ENCODE data around the gene KIF19.
A peak's percentile ranks its signal among the peaks of the same experiment; 100 is the strongest.

KIF19 gene

DNA sequence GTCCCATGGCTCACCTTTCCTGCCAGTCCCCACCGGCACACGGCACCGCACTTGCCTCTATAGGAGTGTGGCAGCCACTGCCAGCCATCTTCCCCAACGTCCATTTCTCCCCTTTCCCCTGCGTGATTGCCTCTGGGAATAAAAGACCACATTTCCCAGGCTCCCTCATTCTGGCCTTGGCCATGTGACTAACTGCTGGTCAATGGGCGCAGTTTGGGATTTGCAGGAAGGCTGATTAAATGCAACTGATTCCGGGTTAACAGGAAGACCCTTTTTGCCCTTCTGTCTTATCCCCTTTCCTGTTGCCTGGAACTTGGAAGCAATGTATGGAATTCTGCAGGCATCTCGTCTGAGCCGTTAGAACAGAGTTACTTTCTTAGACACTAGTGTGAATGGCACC lies 32.7 kb downstream of the KIF19 start:
- TF ChIP-seq, protein P1, sequence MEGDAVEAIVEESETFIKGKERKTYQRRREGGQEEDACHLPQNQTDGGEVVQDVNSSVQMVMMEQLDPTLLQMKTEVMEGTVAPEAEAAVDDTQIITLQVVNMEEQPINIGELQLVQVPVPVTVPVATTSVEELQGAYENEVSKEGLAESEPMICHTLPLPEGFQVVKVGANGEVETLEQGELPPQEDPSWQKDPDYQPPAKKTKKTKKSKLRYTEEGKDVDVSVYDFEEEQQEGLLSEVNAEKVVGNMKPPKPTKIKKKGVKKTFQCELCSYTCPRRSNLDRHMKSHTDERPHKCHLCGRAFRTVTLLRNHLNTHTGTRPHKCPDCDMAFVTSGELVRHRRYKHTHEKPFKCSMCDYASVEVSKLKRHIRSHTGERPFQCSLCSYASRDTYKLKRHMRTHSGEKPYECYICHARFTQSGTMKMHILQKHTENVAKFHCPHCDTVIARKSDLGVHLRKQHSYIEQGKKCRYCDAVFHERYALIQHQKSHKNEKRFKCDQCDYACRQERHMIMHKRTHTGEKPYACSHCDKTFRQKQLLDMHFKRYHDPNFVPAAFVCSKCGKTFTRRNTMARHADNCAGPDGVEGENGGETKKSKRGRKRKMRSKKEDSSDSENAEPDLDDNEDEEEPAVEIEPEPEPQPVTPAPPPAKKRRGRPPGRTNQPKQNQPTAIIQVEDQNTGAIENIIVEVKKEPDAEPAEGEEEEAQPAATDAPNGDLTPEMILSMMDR (IDR thresholded peaks at IDR 0.05; ENCODE audit: insufficient read depth, low read length, poor library complexity, severe bottlenecking): no peak
- DNase-seq (ENCODE audit: extremely low read depth, insufficient read length): no peak
- Histone ChIP-seq H3K36me3 (ENCODE audit: control insufficient read depth, insufficient read depth, low read length) (no peaks in the 10 kb centered on the region), H3K27me3 (replicated peaks; ENCODE audit: control insufficient read depth, insufficient read depth, low read length) (no peaks in the 10 kb centered on the region; the same call in none of the 2 replicates), H3K4me3 (replicated peaks; ENCODE audit: low read depth, low read length) (no peak overlapping the region)

DNA sequence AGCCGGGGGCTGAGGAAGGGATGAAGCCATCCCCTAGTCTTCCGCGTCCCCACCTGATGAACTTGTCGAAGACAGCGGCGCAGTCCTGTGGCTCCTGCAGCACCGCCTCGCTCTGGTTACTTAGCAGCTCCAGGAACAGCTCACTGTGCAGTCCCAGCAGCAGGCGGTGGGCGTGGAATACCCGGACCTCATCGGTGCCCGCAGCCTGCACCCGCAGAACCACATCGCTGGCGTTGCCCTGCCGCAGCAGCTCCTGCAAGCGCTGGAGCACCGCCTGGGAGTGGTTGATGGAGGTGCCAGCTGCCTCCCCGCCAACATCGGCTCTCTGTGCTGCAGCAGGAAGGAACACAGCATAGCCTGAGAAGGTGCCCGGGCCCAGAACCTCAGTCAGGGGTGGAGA lies 33.9 kb downstream of the KIF19 start:
- Histone ChIP-seq H3K36me3 (ENCODE audit: control insufficient read depth, insufficient read depth, low read length) (no peaks in the 10 kb centered on the region), H3K27me3 (replicated peaks; ENCODE audit: control insufficient read depth, insufficient read depth, low read length) (no peaks in the 10 kb centered on the region; the same call in none of the 2 replicates), H3K4me3 (replicated peaks; ENCODE audit: low read depth, low read length) (no peak overlapping the region)
- no peak for DNase-seq (ENCODE audit: extremely low read depth, insufficient read length)
- TF ChIP-seq, protein P1 (IDR thresholded peaks at IDR 0.05; ENCODE audit: insufficient read depth, low read length, poor library complexity, severe bottlenecking): no peak

DNA sequence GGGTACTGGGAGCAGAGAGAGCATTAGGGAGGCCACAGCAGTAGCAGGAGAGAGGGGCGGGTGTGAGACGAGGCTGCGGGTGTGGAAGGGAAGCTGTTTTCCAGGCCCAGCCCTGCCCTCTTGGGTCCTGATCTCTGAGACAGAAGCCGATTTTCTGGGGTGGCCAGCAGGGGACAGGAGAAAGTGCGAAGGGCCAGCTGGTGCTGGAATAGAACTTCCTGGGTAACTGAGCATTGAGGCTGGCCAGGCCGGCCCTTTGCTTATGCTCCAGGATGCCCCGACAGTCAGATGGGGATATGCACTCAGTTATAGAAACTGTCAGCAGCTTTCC lies 34.8 kb downstream of the KIF19 start:
- DNase-seq (ENCODE audit: extremely low read depth, insufficient read length): no peak
- Histone ChIP-seq H3K27me3 (replicated peaks; ENCODE audit: control insufficient read depth, insufficient read depth, low read length) (no peaks in the 10 kb centered on the region; the same call in none of the 2 replicates), H3K4me3 (replicated peaks; ENCODE audit: low read depth, low read length) (no peak overlapping the region), H3K36me3 (ENCODE audit: control insufficient read depth, insufficient read depth, low read length) (no peaks in the 10 kb centered on the region)
- TF ChIP-seq, protein P1 (IDR thresholded peaks at IDR 0.05; ENCODE audit: insufficient read depth, low read length, poor library complexity, severe bottlenecking): no peak

DNA sequence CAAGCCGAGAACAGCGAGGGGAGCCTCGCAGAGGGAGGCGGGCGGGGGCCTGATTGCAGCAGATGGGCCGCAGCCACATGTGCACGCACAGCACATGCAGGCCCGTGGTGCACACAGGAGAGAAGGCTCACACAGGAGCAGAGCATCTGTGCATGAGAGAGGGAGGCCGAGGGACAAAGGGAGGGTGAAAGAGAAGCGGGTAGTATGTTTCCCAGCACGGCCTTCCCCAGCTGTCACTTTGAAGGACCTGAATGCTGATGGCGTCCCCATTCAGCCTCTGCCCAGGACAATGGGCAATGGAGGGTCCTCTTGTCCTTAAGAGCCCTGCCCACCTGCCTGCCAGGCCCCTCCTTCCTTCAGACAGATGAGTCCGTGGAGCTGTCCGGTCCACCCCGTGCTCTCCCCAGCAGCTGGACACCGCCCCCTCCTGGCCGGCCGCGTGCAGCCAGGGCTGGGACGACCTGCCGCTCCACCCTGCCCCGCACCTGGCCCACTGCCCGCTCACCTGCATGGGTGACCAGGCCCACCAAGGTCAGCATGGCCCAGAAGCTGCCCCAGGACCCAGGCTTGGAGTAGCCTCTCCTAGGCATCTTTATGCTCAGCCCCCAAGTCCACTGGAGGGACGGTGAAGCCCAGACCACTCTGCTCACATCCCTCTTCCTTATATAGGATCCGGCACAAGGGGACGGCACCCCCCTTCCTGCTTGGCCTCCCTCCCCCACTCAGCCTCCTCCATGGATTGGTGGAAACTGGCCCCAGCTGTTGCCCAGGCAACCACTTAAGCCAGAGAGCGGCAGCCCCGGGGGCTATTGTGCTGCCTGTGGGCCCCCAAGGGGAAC lies 35.4 kb downstream of the KIF19 start, which contains the start of gene BTBD17:
BTBD17 (minus strand) TSS at position 639 of the 839 bp plus-strand sequence; CDS start at position 590, 49 bp downstream.
- Histone ChIP-seq H3K36me3 (ENCODE audit: control insufficient read depth, insufficient read depth, low read length) (no peaks in the 10 kb centered on the region), H3K27me3 (replicated peaks; ENCODE audit: control insufficient read depth, insufficient read depth, low read length) (no peaks in the 10 kb centered on the region; the same call in none of the 2 replicates), H3K4me3 (replicated peaks; ENCODE audit: low read depth, low read length) (no peak within 1 kb of the TSS)
- DNase-seq (ENCODE audit: extremely low read depth, insufficient read length): no peak
- TF ChIP-seq, protein P1 (IDR thresholded peaks at IDR 0.05; ENCODE audit: insufficient read depth, low read length, poor library complexity, severe bottlenecking): peak; percentile 74

DNA sequence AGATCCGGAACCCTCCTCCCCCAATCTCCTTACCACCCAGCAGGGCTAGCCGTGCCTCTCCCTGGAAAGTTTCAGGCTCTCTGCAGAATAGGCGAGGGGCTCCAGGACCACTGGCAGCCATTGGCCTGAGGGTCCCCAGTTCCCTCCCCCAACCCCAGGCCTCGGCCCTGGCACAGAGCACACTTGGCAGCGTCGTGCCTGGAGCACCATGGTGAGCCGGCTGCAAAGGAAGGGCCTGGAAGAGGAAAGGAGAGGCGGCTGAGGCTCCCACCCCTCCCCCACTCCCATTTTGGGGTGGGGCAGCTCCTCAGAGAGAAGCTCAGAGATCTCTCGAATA lies 36.0 kb downstream of the KIF19 start:
- TF ChIP-seq, protein P1 (IDR thresholded peaks at IDR 0.05; ENCODE audit: insufficient read depth, low read length, poor library complexity, severe bottlenecking): no peak
- no peaks in the 10 kb centered on the region; the same call in none of the 2 replicates for H3K27me3 ChIP-seq (replicated peaks; ENCODE audit: control insufficient read depth, insufficient read depth, low read length)
- no peaks in the 10 kb centered on the region for H3K36me3 ChIP-seq (ENCODE audit: control insufficient read depth, insufficient read depth, low read length)
- no peak overlapping the region for H3K4me3 ChIP-seq (replicated peaks; ENCODE audit: low read depth, low read length)
- no peak for DNase-seq (ENCODE audit: extremely low read depth, insufficient read length)
